GM21717 (cell line): ENCODE results near the gene PTH1R.

ENCODE experiments used
- ATAC-seq: cut with Tn5 transposase; IDR thresholded peaks from one replicate; pipeline ENCODE4 v1.9.1; 2021; ENCODE audit warnings: mild to moderate bottlenecking, moderate library complexity; ENCODE audit not compliant: unreplicated experiment

The PTH1R gene

GRCh38 chr3:46897031-46897430, 19.5 kb downstream of the PTH1R start:
- no peak for ATAC-seq

- no peak for ATAC-seq
Observed at GRCh38 chr3:46897829-46898320, 20.4 kb downstream of the PTH1R start.

- no peak for ATAC-seq
Observed at GRCh38 chr3:46898321-46899150, 21.0 kb downstream of the PTH1R start.

DNA sequence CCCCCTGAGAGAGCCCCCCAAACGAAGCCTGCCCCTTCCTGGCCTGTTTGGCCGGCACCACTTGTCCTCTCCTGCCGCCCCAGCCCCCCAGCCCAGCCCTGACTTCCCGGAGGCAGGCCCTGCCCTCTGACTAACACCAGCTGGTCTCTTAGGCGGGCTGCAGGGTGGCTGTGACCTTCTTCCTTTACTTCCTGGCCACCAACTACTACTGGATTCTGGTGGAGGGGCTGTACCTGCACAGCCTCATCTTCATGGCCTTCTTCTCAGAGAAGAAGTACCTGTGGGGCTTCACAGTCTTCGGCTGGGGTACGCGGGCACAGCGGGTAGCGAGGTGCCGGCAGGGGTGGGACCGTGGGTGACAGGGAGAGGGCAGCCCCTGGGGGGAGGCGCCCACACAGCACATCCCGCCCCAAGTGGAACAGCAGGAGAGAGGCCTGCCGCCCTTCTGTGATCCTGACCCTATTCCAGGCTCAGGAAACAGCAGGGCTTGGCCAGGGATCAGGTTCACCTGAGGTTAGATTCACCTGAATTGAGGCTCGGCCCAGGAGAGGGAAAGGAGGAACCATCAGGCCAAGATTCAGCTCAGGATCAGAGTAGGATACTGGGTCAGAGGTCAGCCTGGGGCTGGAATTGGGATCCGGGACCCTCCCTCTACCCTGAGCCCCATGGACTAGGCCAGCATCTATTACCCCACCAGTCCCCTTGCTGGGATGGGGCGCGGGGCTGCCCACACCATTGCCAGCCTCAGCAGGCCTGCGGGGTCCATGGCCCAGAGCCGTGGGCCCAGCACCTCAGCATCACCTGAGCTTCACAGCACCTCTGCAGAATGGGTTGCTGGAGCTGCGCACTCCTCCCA, 21.9 kb downstream of the PTH1R start:
- no peak for ATAC-seq

DNA sequence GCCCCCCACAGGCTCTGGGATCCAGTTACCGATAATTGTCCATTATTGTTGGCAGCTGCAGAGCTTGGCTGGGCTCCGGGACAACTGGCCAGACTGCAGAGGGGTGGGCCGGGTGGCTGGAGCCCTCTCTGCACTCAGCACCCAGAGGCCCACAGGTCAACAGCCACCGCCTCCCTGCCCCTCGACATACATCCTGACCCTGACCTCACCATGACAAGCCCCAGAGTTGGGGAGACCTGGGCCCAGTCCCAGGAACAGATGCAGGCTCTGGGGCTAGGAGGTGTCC, 22.4 kb downstream of the PTH1R start:
- ATAC-seq: no peak

DNA sequence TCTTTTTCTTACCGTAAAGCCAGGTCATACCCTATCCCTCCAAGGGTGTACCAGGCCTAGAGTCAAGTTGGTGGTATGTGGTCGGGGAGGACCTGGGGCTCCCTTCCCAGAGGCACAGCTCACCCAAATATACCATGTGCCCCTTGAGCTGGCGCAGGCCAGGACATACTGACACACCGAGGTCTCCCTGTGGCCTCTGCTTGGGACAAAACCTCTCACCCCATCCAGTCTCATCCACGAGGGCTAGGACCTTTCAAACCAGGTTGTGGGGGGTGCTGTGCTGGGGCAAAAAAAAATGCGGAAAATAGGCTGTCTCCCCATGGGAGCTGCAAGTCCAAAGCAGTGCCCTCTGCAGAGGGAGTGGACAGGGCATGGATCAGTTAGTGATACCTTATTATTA, 22.8 kb downstream of the PTH1R start:
- no peak for ATAC-seq

DNA sequence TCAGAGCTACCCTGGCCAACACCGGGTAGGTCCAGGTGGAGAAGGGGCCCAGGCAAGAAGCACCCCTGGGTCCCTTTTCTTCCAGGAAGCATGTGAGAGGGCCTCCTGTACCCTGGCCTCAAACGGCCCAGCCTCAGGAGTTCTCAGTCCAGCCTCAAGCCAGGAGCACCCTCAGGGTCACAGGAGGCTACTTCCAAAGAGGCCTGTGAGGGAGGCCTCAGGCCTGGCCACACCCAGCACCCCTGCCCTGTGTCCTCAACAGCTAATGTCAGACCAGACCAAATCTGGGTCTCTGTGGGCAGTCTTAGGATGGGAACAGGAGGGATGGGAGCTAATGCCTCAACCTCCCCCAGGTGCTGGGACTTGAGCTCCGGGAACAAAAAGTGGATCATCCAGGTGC, 23.5 kb downstream of the PTH1R start:
- ATAC-seq: no peak

DNA sequence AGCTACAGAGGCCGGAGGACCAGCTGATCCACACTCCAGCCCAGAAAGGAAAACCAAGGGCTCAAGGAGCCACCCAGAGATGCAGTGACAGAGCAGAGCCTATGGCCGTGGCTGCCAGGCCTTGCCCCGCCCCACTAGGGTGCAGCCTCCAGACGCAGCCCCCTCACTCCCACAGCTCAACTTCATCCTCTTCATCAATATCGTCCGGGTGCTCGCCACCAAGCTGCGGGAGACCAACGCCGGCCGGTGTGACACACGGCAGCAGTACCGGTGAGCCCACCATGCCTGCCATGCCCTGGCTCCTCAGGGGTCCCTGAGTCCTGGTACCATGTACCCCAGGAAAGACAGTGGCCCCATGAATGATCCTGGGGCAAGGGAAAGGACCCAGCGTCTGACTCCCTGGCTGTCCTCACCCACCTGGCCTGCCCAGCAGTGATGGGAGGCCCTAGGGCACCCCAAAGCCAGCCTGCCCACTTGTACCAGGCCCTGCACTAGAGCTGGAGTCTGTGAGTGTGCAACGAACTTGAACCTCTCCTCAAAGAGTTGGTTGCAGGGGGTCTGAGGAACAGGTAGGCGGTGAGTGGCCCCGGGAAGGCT, 24.2 kb downstream of the PTH1R start:
- ATAC-seq: no peak

DNA sequence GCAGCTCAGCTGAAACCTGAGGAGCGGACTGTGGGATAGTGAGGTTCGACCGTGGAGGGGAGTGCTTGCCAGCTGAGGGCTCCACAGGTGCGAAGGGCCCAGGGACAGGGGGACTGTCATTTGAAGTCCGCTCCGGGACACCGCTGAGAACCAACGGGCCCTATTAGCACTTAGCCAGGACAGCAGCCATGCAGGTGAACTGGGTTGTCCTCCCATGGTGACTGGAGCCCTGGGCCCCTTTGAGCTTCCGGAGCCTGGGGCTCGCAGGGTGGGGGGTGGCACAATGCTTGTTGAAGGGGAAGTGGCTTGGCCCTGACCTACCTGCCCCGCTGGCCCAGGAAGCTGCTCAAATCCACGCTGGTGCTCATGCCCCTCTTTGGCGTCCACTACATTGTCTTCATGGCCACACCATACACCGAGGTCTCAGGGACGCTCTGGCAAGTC, 24.7 kb downstream of the PTH1R start:
- ATAC-seq: no peak

DNA sequence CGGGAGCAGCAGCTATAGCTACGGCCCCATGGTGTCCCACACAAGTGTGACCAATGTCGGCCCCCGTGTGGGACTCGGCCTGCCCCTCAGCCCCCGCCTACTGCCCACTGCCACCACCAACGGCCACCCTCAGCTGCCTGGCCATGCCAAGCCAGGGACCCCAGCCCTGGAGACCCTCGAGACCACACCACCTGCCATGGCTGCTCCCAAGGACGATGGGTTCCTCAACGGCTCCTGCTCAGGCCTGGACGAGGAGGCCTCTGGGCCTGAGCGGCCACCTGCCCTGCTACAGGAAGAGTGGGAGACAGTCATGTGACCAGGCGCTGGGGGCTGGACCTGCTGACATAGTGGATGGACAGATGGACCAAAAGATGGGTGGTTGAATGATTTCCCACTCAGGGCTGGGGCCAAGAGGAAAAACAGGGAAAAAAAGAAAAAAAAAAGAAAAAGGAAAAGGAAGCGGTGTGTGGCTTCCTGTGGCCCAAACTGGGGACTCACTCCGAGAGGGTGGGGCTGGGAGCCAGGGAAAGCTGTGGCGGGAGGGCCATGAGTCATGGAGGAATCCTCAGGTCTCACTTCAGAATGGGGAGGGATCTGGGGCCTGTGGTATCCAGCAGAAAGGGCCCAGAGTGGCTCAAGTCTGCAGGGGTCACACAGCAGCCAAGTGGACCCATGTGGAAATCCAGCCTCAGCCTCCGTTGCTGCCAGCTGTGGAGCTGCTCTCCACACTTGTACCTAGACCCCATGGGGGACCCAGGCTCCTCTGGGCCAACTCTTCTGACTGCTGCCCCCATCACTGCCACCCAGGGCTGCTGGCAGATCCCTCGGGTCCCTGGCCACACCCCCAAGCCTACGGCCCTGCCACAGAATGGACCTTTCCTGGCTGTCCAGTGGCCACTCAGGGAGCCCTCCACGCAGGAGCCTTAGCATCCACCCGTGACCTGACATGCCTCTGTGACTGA, 26.1 kb downstream of the PTH1R start:
- no peak for ATAC-seq

- no peak for ATAC-seq
Observed at GRCh38 chr3:46904303-46905212, 27.0 kb downstream of the PTH1R start.

GRCh38 chr3:46905213-46905560, 27.7 kb downstream of the PTH1R start:
- ATAC-seq: no peak

DNA sequence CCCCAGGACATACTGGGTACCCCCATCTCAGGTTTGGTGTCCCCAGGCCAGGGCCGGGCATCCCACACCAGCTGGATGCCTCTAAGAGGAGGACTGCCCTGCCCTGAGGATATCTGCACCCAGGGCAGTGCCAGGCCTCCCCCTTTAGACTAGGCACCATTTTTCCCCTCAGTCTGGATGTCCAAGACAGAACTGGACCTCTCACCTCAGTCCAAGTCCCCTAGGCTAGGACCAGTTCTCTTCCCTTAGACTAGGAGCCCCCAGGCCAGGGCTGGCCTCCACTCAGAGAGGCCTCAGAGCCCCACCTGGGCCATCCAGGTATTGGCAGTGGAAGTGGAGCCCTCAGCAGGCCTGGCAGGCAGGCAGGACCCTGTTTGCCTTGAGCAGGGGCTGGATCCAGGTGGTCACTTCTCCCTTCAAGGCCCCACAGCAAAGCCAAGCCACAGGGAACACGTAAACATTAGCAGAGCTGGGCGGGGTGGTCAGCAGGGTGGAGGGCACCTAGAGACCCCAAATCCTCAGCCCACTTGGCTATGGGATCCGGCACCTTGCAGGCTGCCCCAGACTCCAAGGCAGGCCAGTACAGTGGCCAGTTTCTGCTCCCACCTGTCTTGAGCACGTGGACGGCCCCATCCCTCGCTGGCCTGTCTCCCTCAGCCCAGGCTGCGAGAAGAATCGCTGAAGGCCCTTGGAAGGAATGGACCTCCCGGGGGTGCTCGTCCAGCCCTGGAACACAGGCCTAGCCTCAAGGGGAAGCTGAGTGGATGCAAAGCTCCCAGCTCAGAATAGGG, 28.3 kb downstream of the PTH1R start:
- no peak for ATAC-seq

- no peak for ATAC-seq
Observed at GRCh38 chr3:46906471-46907058, 29.0 kb downstream of the PTH1R start.

GRCh38 chr3:46907271-46907670, 29.8 kb downstream of the PTH1R start:
- no peak for ATAC-seq

DNA sequence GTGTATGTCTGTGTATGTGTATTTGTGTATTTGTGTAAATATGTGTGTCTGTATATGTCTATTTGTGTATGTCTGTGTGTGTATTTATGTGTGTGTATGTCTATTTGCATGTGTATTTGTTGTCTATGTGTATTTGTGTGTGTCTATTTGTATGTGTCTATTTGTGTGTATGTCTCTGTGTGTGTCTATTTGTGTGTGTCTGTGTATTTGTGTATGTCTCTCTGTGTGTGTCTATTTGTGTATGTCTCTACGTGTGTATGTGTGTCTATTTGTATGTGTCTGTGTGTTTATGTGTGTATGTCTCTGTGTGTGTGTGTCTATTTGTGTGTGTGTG, 30.4 kb downstream of the PTH1R start:
- ATAC-seq: no peak

- ATAC-seq: no peak
Observed at GRCh38 chr3:46908294-46908985, 30.9 kb downstream of the PTH1R start.

- no peak for ATAC-seq
Observed at GRCh38 chr3:46908986-46909534, 31.5 kb downstream of the PTH1R start.
